CD4-positive, alpha-beta T cell treated with Interleukin-10 for 1 hour (primary cell): ENCODE data around the gene SIT1.
"Not testable (repeated sequence)": the region's sequence is repeated elsewhere in the genome, so short reads cannot be mapped to it uniquely, and the experiment has no call there.

ENCODE experiments used
- DNase-seq: peaks from one replicate; pipeline ENCODE4 v3.0.0-alpha.2; 2020

Gene SIT1

DNA sequence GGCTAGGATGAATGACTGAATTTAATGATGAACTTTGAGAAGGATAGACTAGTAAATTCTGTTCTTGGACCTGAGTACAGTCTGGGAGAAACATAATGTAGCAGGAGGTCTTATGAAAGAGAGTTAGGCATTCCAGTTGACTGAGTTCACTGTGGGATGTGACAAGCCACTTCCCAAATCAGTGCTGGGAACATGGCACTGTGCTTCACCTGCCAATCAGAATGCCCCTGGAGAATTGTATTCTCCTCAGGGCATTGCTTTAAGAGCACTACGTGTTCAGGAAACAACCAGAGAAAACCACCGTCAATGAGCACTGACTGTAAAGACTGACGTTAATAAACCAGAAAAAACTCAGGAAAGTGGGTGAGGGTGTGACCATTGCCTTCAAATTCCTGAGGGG lies 8.6 kb upstream of the SIT1 start:
- no peak for DNase-seq

DNA sequence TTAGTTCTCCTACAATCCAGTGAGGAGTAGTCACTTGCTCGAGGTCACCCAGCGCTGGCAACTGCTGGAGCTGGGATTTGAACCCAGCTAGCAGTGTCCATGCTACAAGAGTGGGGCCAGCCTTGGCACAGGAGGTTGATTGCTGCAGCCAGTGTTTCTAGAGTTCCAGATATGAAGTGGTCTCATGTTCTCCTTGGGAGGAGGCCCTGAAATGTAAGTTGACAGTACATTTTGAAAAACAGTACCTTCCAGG lies 8.2 kb upstream of the SIT1 start:
- no peak for DNase-seq

DNA sequence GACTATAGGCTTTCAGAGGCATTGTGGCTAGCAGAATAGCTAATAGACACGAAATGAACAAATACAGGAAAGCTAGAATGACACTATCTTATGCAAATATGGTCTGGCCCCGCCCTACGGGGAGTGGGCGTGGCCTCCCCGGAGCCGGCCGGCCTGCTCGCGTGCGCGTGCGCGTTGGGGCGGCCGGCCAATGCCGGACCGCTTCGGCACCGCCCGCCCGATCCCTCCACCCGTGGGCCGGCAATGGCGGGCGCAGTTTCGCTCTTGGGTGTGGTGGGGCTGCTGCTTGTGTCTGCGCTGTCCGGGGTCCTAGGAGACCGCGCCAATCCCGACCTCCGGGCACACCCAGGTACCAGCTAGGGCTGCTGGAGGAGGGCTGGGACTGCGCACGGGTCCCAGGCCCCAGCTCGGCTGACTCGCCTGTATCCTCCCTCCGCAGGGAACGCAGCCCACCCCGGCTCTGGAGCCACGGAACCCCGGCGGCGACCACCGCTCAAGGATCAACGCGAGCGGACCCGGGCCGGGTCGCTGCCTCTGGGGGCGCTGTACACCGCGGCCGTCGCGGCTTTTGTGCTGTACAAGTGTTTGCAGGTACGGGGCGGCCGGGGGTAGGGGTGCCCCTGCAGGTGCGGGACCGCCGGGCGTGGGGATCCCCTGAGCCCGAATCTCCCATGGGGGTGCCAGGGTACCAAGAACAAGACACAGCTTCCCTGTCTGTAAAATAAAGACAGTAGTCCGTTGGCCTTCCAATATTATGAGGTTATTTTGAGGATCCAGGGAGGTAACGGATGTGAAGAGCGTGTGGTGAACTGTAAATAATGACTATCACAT lies 7.6 kb upstream of the SIT1 start, which contains the start of gene CCDC107:
TSS of gene CCDC107 (plus strand) at position 156 of the 831 bp plus-strand sequence. CDS start at position 244, 88 bp downstream.
- peak; percentile 86 for DNase-seq

- peak; percentile 92 for DNase-seq
Measured at GRCh38 chr9:35657546-35658136, 6.9 kb upstream of the SIT1 start, which contains the start of gene RMRP. RMRP (minus strand) TSS chr9:35658019.

DNA sequence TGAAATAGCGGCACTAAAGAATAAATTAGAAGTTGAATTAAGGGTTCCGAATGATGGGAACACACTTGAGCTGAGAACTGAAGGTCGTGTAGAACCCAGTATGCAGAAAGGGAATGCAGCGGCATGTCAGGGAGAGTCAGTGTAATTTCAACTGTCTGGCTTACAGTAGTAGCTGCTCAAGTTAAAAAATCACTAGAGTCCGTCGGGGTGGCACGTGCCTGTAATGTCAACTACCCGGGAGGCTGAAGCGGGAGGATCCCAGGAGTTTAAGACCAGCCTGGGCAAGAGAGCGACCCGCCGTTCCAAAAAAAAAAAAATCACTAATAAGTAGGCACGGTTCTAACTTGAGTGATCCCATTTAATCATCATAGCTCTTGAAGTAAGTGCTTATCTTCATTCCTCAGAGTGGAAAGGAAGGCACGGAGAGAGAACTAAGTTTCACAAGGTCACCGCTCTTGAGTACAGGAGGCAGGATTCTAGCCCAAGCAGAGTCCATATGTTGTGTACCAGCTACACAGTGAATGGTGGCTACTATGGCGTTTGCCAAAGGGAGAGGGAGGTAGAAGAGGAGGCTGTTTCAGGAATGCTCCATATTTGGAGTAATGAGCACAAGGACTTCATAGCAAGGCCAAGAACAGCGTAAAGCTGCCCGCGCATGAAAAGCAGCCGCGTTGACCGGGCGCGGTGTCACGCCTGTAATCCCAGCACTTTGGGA lies 6.3 kb upstream of the SIT1 start:
- DNase-seq, result no peak

- no peak for DNase-seq
Measured at GRCh38 chr9:35656348-35656747, 5.6 kb upstream of the SIT1 start.

- no peak for DNase-seq
Measured at GRCh38 chr9:35653611-35654010, 2.9 kb upstream of the SIT1 start.

- no peak for DNase-seq
Measured at GRCh38 chr9:35652829-35653209, 2.1 kb upstream of the SIT1 start.

GRCh38 chr9:35651956-35652828 lies 1.5 kb upstream of the SIT1 start:
- no peak for DNase-seq

GRCh38 chr9:35649431-35650340 lies 1.0 kb downstream of the SIT1 start:
- peak; percentile 53 for DNase-seq

GRCh38 chr9:35646533-35647265 lies 4.0 kb downstream of the SIT1 start:
- peak; percentile 92 for DNase-seq

GRCh38 chr9:35646153-35646532 lies 4.6 kb downstream of the SIT1 start:
- no peak for DNase-seq

- DNase-seq, result not testable (repeated sequence)
Measured at GRCh38 chr9:35645736-35646135, 5.0 kb downstream of the SIT1 start.

DNA sequence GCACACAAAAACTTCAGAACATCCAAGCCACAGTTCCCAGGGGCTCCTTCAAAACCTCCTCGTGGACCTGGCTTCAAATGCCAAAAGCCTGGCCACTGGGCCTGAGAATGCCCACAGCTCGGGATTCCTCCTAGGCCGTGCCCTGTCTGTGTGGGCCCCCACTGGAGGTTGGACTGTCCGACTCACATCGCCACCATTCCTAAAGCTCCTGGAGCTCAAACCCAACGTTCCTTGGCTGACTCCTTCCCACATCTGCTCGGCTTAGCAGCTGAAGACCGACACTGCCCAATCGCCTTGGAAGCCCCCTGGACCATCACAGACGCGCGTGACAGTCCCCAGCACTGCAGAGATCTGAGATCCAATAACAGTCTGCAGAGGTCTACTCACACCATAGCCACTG lies 7.7 kb downstream of the SIT1 start:
- no peak for DNase-seq

DNA sequence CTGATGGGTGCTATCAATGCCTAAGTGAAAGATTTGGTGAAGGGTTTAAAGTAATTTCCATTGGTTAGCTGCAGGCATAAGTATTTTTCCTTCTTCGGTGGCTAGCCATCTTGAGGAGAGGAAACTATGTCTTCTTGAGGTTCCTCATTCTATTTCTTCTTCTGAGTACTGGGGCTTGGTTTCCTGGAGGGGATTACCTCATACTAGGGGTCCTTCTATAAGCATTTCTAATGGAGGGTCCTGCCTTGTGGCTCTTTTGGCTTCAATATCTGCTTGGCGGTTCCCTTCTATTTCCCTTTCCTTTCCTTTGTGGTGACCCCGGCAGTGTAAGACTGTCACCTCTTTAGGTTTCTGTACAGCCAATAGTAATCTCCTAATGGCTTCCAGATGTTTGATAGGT lies 9.3 kb downstream of the SIT1 start:
- not testable (repeated sequence) for DNase-seq

GRCh38 chr9:35640431-35640830 lies 10.3 kb downstream of the SIT1 start:
- not testable (repeated sequence) for DNase-seq

- no peak for DNase-seq
Measured at GRCh38 chr9:35639631-35640030, 11.1 kb downstream of the SIT1 start.

GRCh38 chr9:35639225-35639624 lies 11.5 kb downstream of the SIT1 start:
- not testable (repeated sequence) for DNase-seq

DNA sequence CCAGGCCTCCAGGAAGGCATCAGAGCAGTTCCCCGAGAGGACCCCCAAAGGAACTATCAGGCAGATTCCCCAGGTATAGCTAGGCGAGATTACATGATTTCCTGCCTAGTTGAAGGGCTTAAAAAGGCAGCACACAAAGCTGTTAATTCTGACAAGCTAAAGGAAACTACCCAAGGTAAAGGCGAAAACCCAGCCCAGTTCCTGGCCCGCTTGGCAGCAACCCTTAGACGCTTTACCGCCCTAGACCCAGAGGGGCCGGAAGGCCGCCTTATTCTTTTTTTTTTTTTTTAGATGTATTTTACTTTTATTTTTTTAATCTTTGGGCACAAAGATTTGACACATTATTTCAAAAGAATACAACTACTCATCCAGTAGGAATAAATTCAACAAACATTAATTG lies 12.0 kb downstream of the SIT1 start:
- DNase-seq, result peak; percentile 62

DNA sequence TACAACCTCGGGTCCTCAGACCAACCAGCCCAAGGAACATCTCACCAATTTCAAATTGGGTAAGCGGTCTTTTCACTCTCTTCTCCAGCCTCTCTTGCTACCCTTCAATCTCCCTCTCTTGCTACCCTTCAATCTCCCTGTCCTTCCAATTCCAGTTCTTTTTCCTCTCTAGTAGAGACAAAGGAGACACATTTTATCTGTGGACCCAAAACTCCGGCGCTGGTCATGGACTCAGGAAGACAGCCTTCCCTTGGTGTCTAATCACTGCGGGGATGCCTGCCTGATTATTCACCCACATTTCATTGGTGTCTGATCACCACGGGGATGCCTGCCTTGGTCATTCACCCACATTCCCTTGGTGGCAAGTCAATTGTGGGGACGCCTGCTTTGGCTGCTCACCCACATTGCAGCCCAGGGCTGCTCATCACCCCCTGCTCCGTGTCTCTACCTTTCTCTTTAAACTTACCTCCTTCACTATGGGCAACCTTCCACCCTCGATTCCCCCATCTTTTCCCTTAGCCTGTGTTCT lies 13.2 kb downstream of the SIT1 start:
- not testable (repeated sequence) for DNase-seq

GRCh38 chr9:35636877-35637246 lies 13.9 kb downstream of the SIT1 start:
- not testable (repeated sequence) for DNase-seq
